H1 (cell line): ENCODE measurements around the gene ZXDB. TPM values are rescaled to one million over a fixed set of nuclear protein-coding genes. Genes with fewer than 3 reads are reported as not detected.

Source experiments
- CTCF ChIA-PET: fragments of 300-600 bp; sonication (Branson Sonifier 250); formaldehyde crosslinking; loops from one replicate; lab custom pipeline; 2021; ENCODE audit not compliant: partially characterized antibody; lab: Charles Lee
- POLR2A ChIA-PET: fragments of 300-600 bp; sonication (Branson Sonifier 250); formaldehyde crosslinking; loops from one replicate; lab custom pipeline; 2021; ENCODE audit warnings: inconsistent platforms; ENCODE audit not compliant: partially characterized antibody; lab: Charles Lee
- DNase-seq, 2 experiments: peaks; one replicate each; pipeline versions ENCODE4 v3.0.0 to v3.0.0-alpha.2; 2010 to 2022; ENCODE audit warnings: low spot score in 2 of 2, low read depth in 1 of 2, mixed read lengths in 1 of 2
- FAIRE-seq: peaks from 2 replicates; lab custom pipeline; 2011; peaks lifted over from hg19 to GRCh38; lab: Jason Lieb, UNC
- H2AFZ ChIP-seq: 2 replicates; pipeline ENCODE4 v1.8.1; 2012; ENCODE audit warnings: low read length, inconsistent platforms
- H2AK5ac ChIP-seq: 2 replicates; pipeline ENCODE4 v1.6.1; 2013; ENCODE audit warnings: low read depth, low read length
- H2BK120ac ChIP-seq: replicated peaks from 2 replicates; pipeline ENCODE3; 2013; ENCODE audit warnings: low read depth, low read length, inconsistent platforms
- H2BK12ac ChIP-seq: 2 replicates; pipeline ENCODE4 v1.6.1; 2013; ENCODE audit warnings: low read depth, low read length
- H2BK15ac ChIP-seq: 2 replicates; pipeline ENCODE4 v1.6.1; 2013; ENCODE audit warnings: low read length
- H2BK20ac ChIP-seq: 2 replicates; pipeline ENCODE4 v1.6.1; 2013; ENCODE audit warnings: low read length
- H2BK5ac ChIP-seq: 2 replicates; pipeline ENCODE4 v1.6.1; 2013; ENCODE audit warnings: low read depth, low read length
- H3K14ac ChIP-seq: 2 replicates; pipeline ENCODE4 v1.6.1; 2013; ENCODE audit warnings: inconsistent platforms; ENCODE audit not compliant: insufficient read length
- H3K18ac ChIP-seq: 2 replicates; pipeline ENCODE4 v1.6.1; 2013; ENCODE audit warnings: low read length; ENCODE audit errors: extremely low read depth
- H3K23ac ChIP-seq: 2 replicates; pipeline ENCODE4 v1.6.1; 2013; ENCODE audit warnings: inconsistent platforms; ENCODE audit not compliant: insufficient read length
- H3K23me2 ChIP-seq: 2 replicates; pipeline ENCODE4 v1.6.1; 2013; ENCODE audit warnings: low read depth, low read length
- H3K27ac ChIP-seq: 2 replicates; pipeline ENCODE4 v1.6.1; 2011; ENCODE audit warnings: low read depth, low read length, inconsistent platforms
- H3K27me3 ChIP-seq, 4 experiments: replicated peaks in 1 of 4; 1 replicate in 1 of 4; 2 replicates in 3 of 4; pipeline versions ENCODE4 v1.6.1 to v1.8.1; 2011 to 2013; ENCODE audit warnings: low read length in 3 of 4, mild to moderate bottlenecking in 3 of 4, inconsistent platforms in 2 of 4, mixed read lengths in 2 of 4, moderate library complexity in 1 of 4; ENCODE audit not compliant: control insufficient read depth in 3 of 4, insufficient read depth in 3 of 4; ENCODE audit errors: extremely low read depth in 1 of 4
- H3K36me3 ChIP-seq, 4 experiments: 2 replicates each; pipeline versions ENCODE4 v1.6.1 to v1.8.1; 2011 to 2013; ENCODE audit warnings: mild to moderate bottlenecking in 4 of 4, low read length in 3 of 4, moderate library complexity in 2 of 4, control low read depth in 1 of 4, inconsistent platforms in 1 of 4; ENCODE audit not compliant: insufficient read depth in 4 of 4, control insufficient read depth in 2 of 4
- H3K4ac ChIP-seq: replicated peaks from 2 replicates; pipeline ENCODE3; 2013; ENCODE audit warnings: low read length, low read depth, mixed read lengths, inconsistent platforms; ENCODE audit not compliant: insufficient read length
- H3K4me1 ChIP-seq, 4 experiments: replicated peaks in 1 of 4; 1 replicate in 1 of 4; 2 replicates in 3 of 4; pipeline versions ENCODE4 v1.6.1 to v1.8.1; 2011 to 2013; ENCODE audit warnings: low read length in 3 of 4, inconsistent platforms in 2 of 4, mixed read lengths in 1 of 4; ENCODE audit not compliant: insufficient read depth in 4 of 4, control insufficient read depth in 3 of 4
- H3K4me2 ChIP-seq, 2 experiments: 2 replicates each; pipeline versions ENCODE4 v1.6.1 to v1.8.1; 2011 to 2013; ENCODE audit warnings: low read depth in 2 of 2, low read length in 2 of 2, control low read depth in 1 of 2, inconsistent platforms in 1 of 2, mild to moderate bottlenecking in 1 of 2; ENCODE audit not compliant: insufficient read depth in 1 of 2
- H3K4me3 ChIP-seq, 4 experiments: fragments of 200-600, 300-600 bp in 1 of 4; sonication (generic), shearing (Covaris generic), sonication (Bioruptor Twin) in 1 of 4; 2 replicates each; pipeline versions ENCODE4 v1.5.1 to v1.8.1; 2011 to 2016; ENCODE audit warnings: low read length in 4 of 4, low read depth in 3 of 4, control low read depth in 2 of 4, inconsistent platforms in 2 of 4, mild to moderate bottlenecking in 2 of 4, mixed read lengths in 1 of 4, moderate library complexity in 1 of 4; ENCODE audit not compliant: insufficient read depth in 2 of 4; ENCODE audit errors: extremely low read depth in 1 of 4
- H3K56ac ChIP-seq: replicated peaks from 2 replicates; pipeline ENCODE3; 2013; ENCODE audit warnings: low read depth, mild to moderate bottlenecking, mixed read lengths, low read length, inconsistent platforms; ENCODE audit not compliant: insufficient read length
- H3K79me1 ChIP-seq: 2 replicates; pipeline ENCODE4 v1.6.1; 2013; ENCODE audit warnings: low read depth, low read length, control low read depth
- H3K79me2 ChIP-seq, 2 experiments: 2 replicates each; pipeline versions ENCODE4 v1.6.1 to v1.8.1; 2012 to 2013; ENCODE audit warnings: low read length in 2 of 2, mild to moderate bottlenecking in 2 of 2, inconsistent platforms in 1 of 2; ENCODE audit not compliant: insufficient read depth in 2 of 2, control insufficient read depth in 1 of 2
- H3K9ac ChIP-seq, 4 experiments: replicated peaks in 1 of 4; 1 replicate in 1 of 4; 2 replicates in 3 of 4; pipeline versions ENCODE4 v1.6.1 to v1.8.1; 2011 to 2013; ENCODE audit warnings: low read depth in 3 of 4, low read length in 3 of 4, control low read depth in 2 of 4, mild to moderate bottlenecking in 2 of 4, moderate library complexity in 2 of 4, inconsistent platforms in 1 of 4; ENCODE audit errors: extremely low read depth in 1 of 4
- H3K9me3 ChIP-seq, 2 experiments: 2 replicates each; pipeline versions ENCODE4 v1.6.1 to v1.8.1; 2012 to 2013; ENCODE audit warnings: mild to moderate bottlenecking in 2 of 2, moderate library complexity in 2 of 2, control low read depth in 1 of 2, inconsistent platforms in 1 of 2, low read depth in 1 of 2, low read length in 1 of 2, mixed read lengths in 1 of 2; ENCODE audit not compliant: insufficient read depth in 2 of 2
- H4K20me1 ChIP-seq, 2 experiments: replicated peaks in 1 of 2; 2 replicates each; pipeline versions ENCODE3 to v1.8.1; 2011 to 2013; ENCODE audit warnings: inconsistent platforms in 2 of 2, low read length in 2 of 2, mild to moderate bottlenecking in 1 of 2; ENCODE audit not compliant: insufficient read depth in 2 of 2, control insufficient read depth in 1 of 2
- H4K5ac ChIP-seq: 2 replicates; pipeline ENCODE4 v1.6.1; 2013; ENCODE audit warnings: low read length, low read depth, mixed read lengths, inconsistent platforms; ENCODE audit not compliant: insufficient read length
- H4K8ac ChIP-seq: 2 replicates; pipeline ENCODE4 v1.8.0; 2013; ENCODE audit warnings: mild to moderate bottlenecking, moderate library complexity, low read length, inconsistent platforms; ENCODE audit not compliant: insufficient read depth; ENCODE audit errors: extremely low read depth
- H4K91ac ChIP-seq: replicated peaks from 2 replicates; pipeline ENCODE3; 2013; ENCODE audit warnings: low read length, mixed read lengths, inconsistent platforms; ENCODE audit not compliant: insufficient read length
- CHD1 ChIP-seq: IDR thresholded peaks from 2 replicates; pipeline ENCODE4 v1.6.1; 2012; ENCODE audit warnings: low read depth, low read length, improper control_type of control experiment
- E2F6 ChIP-seq: IDR thresholded peaks from 2 replicates; pipeline ENCODE4 v1.6.1; 2012; ENCODE audit warnings: inconsistent platforms
- GABPA ChIP-seq: IDR thresholded peaks from 2 replicates; pipeline ENCODE4 v1.6.1; 2011; ENCODE audit warnings: mild to moderate bottlenecking, low read length, moderate library complexity, borderline replicate concordance; ENCODE audit not compliant: insufficient read depth
- WGBS, 2 experiments: shearing (Covaris generic) in 1 of 2; methylation state at CpG; one replicate each; pipeline versions ENCODE4 v1.1.6 to v1.1.7; 2013 to 2015; ENCODE audit warnings: low lambda C conversion rate in 2 of 2, mixed read lengths in 2 of 2, inconsistent platforms in 1 of 2, low coverage in 1 of 2, missing lambda C conversion rate in 1 of 2; ENCODE audit not compliant: insufficient replicate concordance in 2 of 2, insufficient coverage in 1 of 2, insufficient read length in 1 of 2; ENCODE audit errors: extremely low coverage in 1 of 2, missing lambda C conversion rate in 1 of 2; 5-methylcytosine and 5-hydroxymethylcytosine counted together
- polyA plus RNA-seq, 7 experiments: library from polyadenylated mRNA; depleted of rRNA in 3 of 7; stranded (reverse) in 5 of 7; unstranded in 2 of 7; fragments of >200 nt in 5 of 7; fragments of 200-250 nt in 2 of 7; gene quantifications; 1 replicate in 5 of 7; 2 replicates in 1 of 7; 4 replicates in 1 of 7; pipeline versions ENCODE4 v1.2.1 to v1.2.3, GENCODE V29; 2011 to 2013; ENCODE audit warnings: missing spikeins in 2 of 7, mixed read lengths in 2 of 7
- total RNA-seq: library from RNA; stranded (reverse); fragmentation: NEBNext Ultra II Directional; extraction: Animal tissue kit (Norgen Biotek cat#: 25700); gene quantifications from 2 replicates; pipeline ENCODE4 v1.2.1, GENCODE V29; 2021

The ZXDB gene
- total and polyA plus RNA-seq, 2 of the 8 experiments (the other 6 are each of a cell fraction or from before 2014, with no cell fraction given): 4.0 to 6.7 TPM

GRCh38 chrX:57596516-57596915 lies 4.7 kb downstream of the ZXDB start:
- no peak overlapping the region for H2BK15ac ChIP-seq
- H2BK120ac ChIP-seq: no peak overlapping the region
- DNase-seq (no peak), FAIRE-seq (no peak)
- H3K79me1 ChIP-seq: no peaks in the 10 kb centered on the region
- H3K9ac ChIP-seq: no peak overlapping the region
- no peak for TF ChIP-seq E2F6
- no peak for TF ChIP-seq GABPA
- no peak for TF ChIP-seq CHD1
- WGBS, 2 experiments: 33% methylated on average over 1 of the region's 1 CpG; no CpG with 5 or more reads in 1 of the 2 experiments
- no peak overlapping the region for H2BK12ac ChIP-seq
- H3K56ac ChIP-seq: no peak overlapping the region
- H2AK5ac ChIP-seq: no peak overlapping the region
- H3K4me2 ChIP-seq: peak overlapping the region; percentile 46 to 53; a peak in 3 of 4 replicates
- POLR2A ChIA-PET: no interaction called here
- H3K4me1 ChIP-seq: no peaks in the 10 kb centered on the region
- H3K27me3 ChIP-seq: no peaks in the 10 kb centered on the region
- H3K4me3 ChIP-seq: peak overlapping the region in 2 of 4 experiments; percentile 4 to 49; a peak in 3 of 8 replicates
- no peak overlapping the region for H2BK5ac ChIP-seq
- H4K91ac ChIP-seq: no peak overlapping the region
- CTCF ChIA-PET: no interaction called here
- no peak overlapping the region for H3K27ac ChIP-seq
- H3K23ac ChIP-seq: no peak overlapping the region
- 0 out of 2 replicates have a peak, but pooled peaks cover 3% of the 10 kb centered on the region for H3K23me2 ChIP-seq
- H4K5ac ChIP-seq: no peak overlapping the region
- H2AFZ ChIP-seq: no peak overlapping the region
- H3K14ac ChIP-seq: no peak overlapping the region
- no peak overlapping the region for H2BK20ac ChIP-seq
- no peaks in the 10 kb centered on the region for H3K36me3 ChIP-seq
- H4K8ac ChIP-seq: no peak overlapping the region
- H3K9me3 ChIP-seq: no peaks in the 10 kb centered on the region
- peaks cover 0 to 32% of the 10 kb centered on the region in 2 experiments; a peak in 2 of 4 replicates for H3K79me2 ChIP-seq
- H3K4ac ChIP-seq: no peak overlapping the region
- H4K20me1 ChIP-seq: no peaks in the 10 kb centered on the region
- H3K18ac ChIP-seq: no peak overlapping the region
